Fibroblast of mammary gland (primary cell): ENCODE data around the gene EVI5L.

Source experiments
- DNase-seq: peaks from one replicate; pipeline ENCODE4 v3.0.0-alpha.2; 2010; ENCODE audit warnings: low read depth
- H3K4me3 ChIP-seq: 2 replicates; pipeline ENCODE4 v1.5.1; 2011; ENCODE audit warnings: low read depth, mild to moderate bottlenecking, low read length, moderate library complexity; ENCODE audit not compliant: control insufficient read depth
- CTCF ChIP-seq: conservative IDR thresholded peaks from 2 replicates; pipeline ENCODE4 v1.5.1; 2011; ENCODE audit warnings: low read depth, low read length, inconsistent platforms; ENCODE audit not compliant: control insufficient read depth, insufficient read depth

EVI5L gene

DNA sequence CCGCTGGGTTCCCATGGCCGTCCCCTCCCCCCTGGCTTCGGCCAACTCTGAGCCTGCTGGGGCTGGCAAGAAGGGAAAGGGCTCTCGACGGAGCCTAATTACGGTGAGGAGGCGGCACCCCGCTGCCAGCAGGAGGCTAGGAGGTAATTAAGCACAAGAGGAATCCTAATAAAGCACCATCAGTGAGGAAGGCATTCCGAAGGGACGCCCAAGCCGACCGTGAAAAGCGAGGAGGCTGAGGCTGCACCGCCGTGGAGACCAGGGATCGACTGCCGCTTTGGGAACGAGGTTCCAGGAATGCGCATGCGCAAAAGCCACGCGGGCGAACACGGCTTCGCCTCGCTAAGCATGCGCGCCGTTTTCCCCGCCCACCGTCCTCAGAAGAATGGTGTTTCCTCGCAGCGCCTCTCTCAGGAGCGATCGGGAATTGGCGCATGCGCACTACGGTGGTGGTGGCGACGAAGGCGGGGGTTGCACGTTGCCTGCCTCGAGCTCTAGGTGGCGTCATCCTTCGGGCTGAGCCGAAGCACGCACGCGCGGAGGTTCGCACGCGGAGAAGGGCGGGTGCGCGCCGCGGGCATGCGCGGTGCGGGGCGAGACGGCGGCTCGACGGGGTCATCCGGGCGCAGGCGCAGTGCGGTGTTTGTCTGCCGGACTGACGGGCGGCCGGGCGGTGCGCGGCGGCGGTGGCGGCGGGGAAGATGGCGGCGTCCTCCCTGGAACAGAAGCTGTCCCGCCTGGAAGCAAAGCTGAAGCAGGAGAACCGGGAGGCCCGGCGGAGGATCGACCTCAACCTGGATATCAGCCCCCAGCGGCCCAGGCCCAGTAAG is 73.4 kb downstream of the EVI5L start, which contains the start of gene MAP2K7:
MAP2K7 (plus strand) TSS at position 634 of the 830 bp plus-strand sequence; CDS start at position 702, 68 bp downstream.
- DNase-seq = peak; percentile 99
- H3K4me3 ChIP-seq = peak within 1 kb of the TSS; percentile 81
- peak; percentile 32 for TF ChIP-seq CTCF

DNA sequence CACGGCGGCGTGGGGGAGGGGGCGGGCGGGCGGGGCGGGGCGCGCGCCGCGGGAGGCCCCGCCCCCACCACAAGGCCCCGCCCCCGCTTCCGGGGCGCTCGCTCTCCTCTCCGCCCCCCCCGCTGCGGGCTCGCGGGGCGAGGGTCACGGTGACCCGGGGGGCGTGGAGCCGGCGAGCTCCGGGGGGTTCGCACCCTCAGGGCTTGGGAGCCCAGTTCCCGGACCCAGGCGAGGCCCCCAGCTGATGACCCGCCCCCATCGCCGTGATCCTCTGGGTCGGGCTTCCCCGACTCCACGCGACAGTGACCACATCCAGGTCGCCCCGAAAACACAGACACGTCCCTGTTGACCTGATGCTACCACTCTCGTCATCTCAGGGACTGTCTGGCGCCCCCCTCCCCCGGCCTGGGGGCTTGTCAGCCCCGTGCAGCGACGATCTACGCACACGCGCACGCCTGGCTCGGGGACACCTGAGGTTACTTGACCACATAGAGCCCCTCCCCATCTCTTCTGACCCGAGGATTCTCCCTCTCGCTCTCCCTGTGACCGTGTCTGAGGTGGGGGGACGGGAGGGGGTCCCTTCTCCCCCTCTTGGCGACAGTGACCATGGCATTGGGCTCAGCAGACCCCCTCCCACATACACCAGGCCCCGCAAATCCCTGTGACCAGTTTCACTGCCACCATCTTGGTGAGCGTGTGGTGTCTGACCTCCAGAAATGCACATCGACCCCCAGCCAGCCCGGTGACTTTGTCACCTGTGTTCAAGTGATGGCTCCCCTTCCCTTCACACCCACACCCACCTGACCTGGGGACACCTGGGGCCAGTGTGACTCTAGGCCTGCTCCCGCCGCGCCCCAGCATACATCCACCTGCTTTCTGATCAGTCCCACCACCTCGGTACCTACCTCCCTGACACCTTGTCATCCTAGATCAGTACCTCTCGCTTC is 74.3 kb downstream of the EVI5L start:
- no peak for TF ChIP-seq CTCF
- no peak for DNase-seq
- H3K4me3 ChIP-seq = peak overlapping the region; percentile 81

DNA sequence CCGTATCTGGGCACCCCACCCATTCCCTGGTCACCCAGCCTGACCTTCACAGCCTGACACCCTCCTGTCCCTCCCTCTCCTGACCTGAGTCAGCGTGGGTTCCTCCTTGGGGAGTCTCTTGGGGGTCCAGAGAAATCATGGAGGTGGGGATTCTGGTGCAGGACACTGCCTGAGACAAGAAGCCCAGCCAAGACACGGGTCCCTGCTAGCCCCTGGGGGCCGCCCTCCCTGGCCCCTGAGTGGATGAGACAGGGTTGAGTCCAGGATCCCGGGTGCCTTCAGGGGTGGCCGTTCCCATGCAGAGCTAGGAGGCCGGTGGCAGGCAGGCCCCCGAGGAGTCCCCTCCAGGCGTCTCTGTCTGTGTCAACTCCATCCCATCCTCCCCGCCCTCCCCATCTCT is 75.2 kb downstream of the EVI5L start:
- H3K4me3 ChIP-seq = peak overlapping the region; percentile 81
- no peak for DNase-seq
- TF ChIP-seq CTCF = no peak

DNA sequence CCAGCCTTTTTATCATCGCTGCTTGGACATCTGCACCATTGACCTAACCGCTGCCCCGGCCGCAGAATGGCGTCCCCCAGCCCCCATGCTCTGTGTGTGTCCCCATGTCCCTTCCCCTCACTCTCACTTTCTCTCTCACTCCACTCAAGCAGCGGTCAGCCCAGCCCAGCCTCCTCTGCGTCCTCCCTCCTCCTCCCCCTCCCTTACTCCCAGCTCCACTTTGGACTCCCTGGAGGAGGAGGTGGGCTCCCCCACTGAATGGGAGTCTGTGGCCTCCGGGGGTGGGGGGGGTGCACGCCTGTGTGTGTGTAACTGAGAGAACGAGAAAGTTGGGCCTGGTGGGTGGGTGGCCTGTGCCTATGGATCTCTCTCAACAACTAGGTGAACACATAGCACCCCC is 75.8 kb downstream of the EVI5L start:
- no peak for DNase-seq
- H3K4me3 ChIP-seq = no peak overlapping the region
- TF ChIP-seq CTCF = no peak

DNA sequence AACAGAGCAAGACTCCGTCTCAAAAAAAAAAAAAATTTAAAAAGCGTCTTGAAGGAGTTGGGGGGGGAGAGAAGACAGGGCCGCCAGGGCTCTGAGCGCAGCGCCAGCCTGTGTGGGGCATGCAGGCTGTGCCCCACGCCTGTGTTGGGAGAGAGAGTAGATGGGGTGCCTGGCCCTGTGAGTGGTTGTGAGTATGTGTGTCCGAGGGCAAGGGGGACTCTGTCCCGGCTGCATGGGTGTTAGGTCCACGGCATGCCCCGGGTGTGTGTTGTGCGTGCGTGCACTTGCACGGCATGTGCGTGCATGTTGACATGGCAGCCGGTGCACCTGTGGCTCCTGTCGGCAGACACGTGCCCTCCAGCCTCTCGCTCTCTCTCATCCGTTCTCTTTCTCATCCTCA is 77.1 kb downstream of the EVI5L start:
- no peak for DNase-seq
- TF ChIP-seq CTCF = no peak
- H3K4me3 ChIP-seq = no peak overlapping the region

DNA sequence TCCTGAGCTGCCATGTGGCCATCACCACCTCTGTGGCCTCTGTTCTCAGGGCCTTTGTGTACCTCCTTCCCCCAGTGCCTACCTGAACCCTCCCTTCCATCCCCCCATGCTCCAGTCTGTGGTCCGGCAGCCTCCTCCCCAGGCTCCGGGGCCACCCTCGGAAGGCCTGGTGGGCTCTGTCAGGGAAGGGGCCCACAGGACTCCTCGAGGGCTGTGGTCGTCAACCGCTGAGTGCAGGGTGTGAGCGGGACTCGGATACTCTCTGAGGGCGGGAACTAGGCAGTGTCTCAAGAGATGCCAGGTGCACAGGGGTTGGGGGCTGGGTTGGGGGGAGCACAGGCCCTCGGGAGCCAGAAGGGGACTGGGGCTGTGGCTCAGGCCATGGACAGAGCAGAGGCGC is 77.5 kb downstream of the EVI5L start:
- H3K4me3 ChIP-seq = no peak overlapping the region
- no peak for DNase-seq
- no peak for TF ChIP-seq CTCF
